ENCODE measurements around the gene SOX9.

- no peak for TF ChIP-seq CTCF (conservative IDR thresholded peaks at IDR 0.05; ENCODE audit: low read depth, low read length)
- TF ChIP-seq EZH2 (IDR thresholded peaks at IDR 0.05; ENCODE audit: borderline replicate concordance, low read depth, low read length, poor library complexity, severe bottlenecking): no peak
These were observed 7.1 kb upstream of the SOX9 start for GRCh38 chr17:72113751-72114150.

Data from A673 (cell line).